Pulmonary artery endothelial cell (primary cell): Measurements from ENCODE around the gene LY86. TPM values are rescaled to one million over a fixed set of nuclear protein-coding genes. Genes with fewer than 3 reads are reported as not detected.

ENCODE experiments used
- DNase-seq: peaks from one replicate; pipeline ENCODE4 v3.0.0-alpha.2; 2011; ENCODE audit warnings: low read depth, low spot score
- total RNA-seq: library from RNA; depleted of rRNA; stranded (reverse); fragments of >200 nt; gene quantifications from 2 replicates; pipeline ENCODE4 v1.2.3, GENCODE V29; 2014

LY86 gene
- total RNA-seq, 1 donor from 2014 or later, result not detected

GRCh38 chr6:6681075-6681849 is 92.7 kb downstream of the LY86 start:
- no peak for DNase-seq

GRCh38 chr6:6682225-6682624 is 93.7 kb downstream of the LY86 start:
- DNase-seq, result no peak

GRCh38 chr6:6683969-6684833 is 95.7 kb downstream of the LY86 start:
- no peak for DNase-seq

GRCh38 chr6:6685249-6686040 is 96.9 kb downstream of the LY86 start:
- DNase-seq, result no peak

GRCh38 chr6:6686176-6686575 is 97.7 kb downstream of the LY86 start:
- no peak for DNase-seq

GRCh38 chr6:6686748-6687601 is 98.5 kb downstream of the LY86 start:
- peak; percentile 91 for DNase-seq

GRCh38 chr6:6688283-6688682 is 99.8 kb downstream of the LY86 start:
- no peak for DNase-seq

GRCh38 chr6:6688951-6689350 is 100.4 kb downstream of the LY86 start:
- no peak for DNase-seq

GRCh38 chr6:6689400-6690143 is 101.1 kb downstream of the LY86 start:
- DNase-seq, result no peak

GRCh38 chr6:6690144-6690483 is 101.6 kb downstream of the LY86 start:
- DNase-seq, result no peak

- DNase-seq, result no peak
These were observed 105.9 kb downstream of the LY86 start for GRCh38 chr6:6694368-6694780.

- no peak for DNase-seq
These were observed 106.5 kb downstream of the LY86 start for GRCh38 chr6:6694825-6695624.

- DNase-seq, result no peak
These were observed 107.2 kb downstream of the LY86 start for GRCh38 chr6:6695625-6696276.

GRCh38 chr6:6696867-6697531 is 108.5 kb downstream of the LY86 start:
- DNase-seq, result peak; percentile 68

GRCh38 chr6:6697620-6698019 is 109.1 kb downstream of the LY86 start:
- no peak for DNase-seq

GRCh38 chr6:6699741-6700367 is 111.3 kb downstream of the LY86 start:
- DNase-seq, result no peak

GRCh38 chr6:6700407-6701270 is 112.1 kb downstream of the LY86 start:
- DNase-seq, result no peak
